Endothelial cell of umbilical vein (primary cell): ENCODE measurements around the gene ZKSCAN1. TPM values are rescaled to one million over a fixed set of nuclear protein-coding genes. Genes with fewer than 3 reads are reported as not detected.
"Not testable (repeated sequence)": the region's sequence is repeated elsewhere in the genome, so short reads cannot be mapped to it uniquely, and the experiment has no call there.

ENCODE experiments used
- BruUV-seq: library from RNA; stranded (reverse); fragments of 400-500 nt; replicated peaks from 2 replicates; lab custom pipeline; 2021; lab: Mats Ljungman, UMichigan
- CTCF ChIA-PET: fragments of 300-600, 350-600 bp; sonication (Branson Sonifier 250); formaldehyde crosslinking; loops from one replicate; lab custom pipeline; 2021; ENCODE audit warnings: antibody characterized with exemption, inconsistent platforms; lab: Charles Lee
- POLR2A ChIA-PET: fragments of 300-600, 350-600 bp; sonication (Branson Sonifier 250); formaldehyde crosslinking; loops from one replicate; lab custom pipeline; 2021; ENCODE audit warnings: antibody characterized with exemption, inconsistent platforms; lab: Charles Lee
- DNase-seq: peaks from one replicate; pipeline ENCODE4 v3.0.0-alpha.2; 2011; ENCODE audit warnings: low read depth, low spot score
- FAIRE-seq: peaks from 2 replicates; lab custom pipeline; 2011; peaks lifted over from hg19 to GRCh38; lab: Jason Lieb, UNC
- H2AFZ ChIP-seq: 2 replicates; pipeline ENCODE4 v1.6.0; 2012; ENCODE audit warnings: low read depth, low read length, control low read depth, inconsistent platforms
- H3K27ac ChIP-seq: 2 replicates; pipeline ENCODE4 v1.5.1; 2011; ENCODE audit warnings: low read depth, mild to moderate bottlenecking, control low read depth, low read length, moderate library complexity; ENCODE audit not compliant: insufficient read depth
- H3K27me3 ChIP-seq, 2 experiments: 2 replicates each; pipeline versions ENCODE4 v1.6.0 to v1.6.1; 2011; ENCODE audit warnings: low read length in 2 of 2, mixed read lengths in 1 of 2; ENCODE audit not compliant: control insufficient read depth in 2 of 2, insufficient read depth in 2 of 2
- H3K36me3 ChIP-seq, 2 experiments: 2 replicates in 1 of 2; 3 replicates in 1 of 2; pipeline ENCODE4 v1.5.1; 2011; ENCODE audit warnings: low read length in 2 of 2, mild to moderate bottlenecking in 1 of 2, moderate library complexity in 1 of 2; ENCODE audit not compliant: control insufficient read depth in 2 of 2, insufficient read depth in 2 of 2; ENCODE audit errors: extremely low read depth in 1 of 2
- H3K4me1 ChIP-seq: 3 replicates; pipeline ENCODE4 v1.5.1; 2011; ENCODE audit warnings: mild to moderate bottlenecking, low read length; ENCODE audit not compliant: control insufficient read depth, insufficient read depth; ENCODE audit errors: extremely low read depth
- H3K4me2 ChIP-seq: 2 replicates; pipeline ENCODE4 v1.6.1; 2011; ENCODE audit warnings: low read length, control low read depth, mixed read lengths; ENCODE audit not compliant: insufficient read depth
- H3K4me3 ChIP-seq, 3 experiments: fragments of 200-600 bp in 1 of 3; sonication (generic), shearing (Covaris generic) in 1 of 3; replicated peaks in 1 of 3; 2 replicates each; pipeline ENCODE4 v1.5.1; 2011 to 2016; ENCODE audit warnings: control low read depth in 3 of 3, low read length in 3 of 3, mild to moderate bottlenecking in 2 of 3, inconsistent platforms in 1 of 3, low read depth in 1 of 3, moderate library complexity in 1 of 3; ENCODE audit not compliant: insufficient read depth in 1 of 3
- H3K79me2 ChIP-seq: 2 replicates; pipeline ENCODE4 v1.6.0; 2012; ENCODE audit warnings: low read length, inconsistent platforms; ENCODE audit not compliant: control insufficient read depth, insufficient read depth
- H3K9ac ChIP-seq: replicated peaks from 2 replicates; pipeline ENCODE3; 2011; ENCODE audit warnings: low read length, control low read depth; ENCODE audit not compliant: insufficient read depth; ENCODE audit errors: extremely low read depth
- H3K9me1 ChIP-seq: replicated peaks from 3 replicates; pipeline ENCODE4 v1.6.0; 2011; ENCODE audit warnings: mild to moderate bottlenecking, low read length; ENCODE audit not compliant: control insufficient read depth, insufficient read depth; ENCODE audit errors: extremely low read depth
- H3K9me3 ChIP-seq: replicated peaks from 2 replicates; pipeline ENCODE4 v1.5.1; 2012; ENCODE audit warnings: low read length, inconsistent platforms; ENCODE audit not compliant: control insufficient read depth, insufficient read depth
- H4K20me1 ChIP-seq: replicated peaks from 2 replicates; pipeline ENCODE3; 2011; ENCODE audit warnings: mild to moderate bottlenecking, low read length; ENCODE audit not compliant: control insufficient read depth, insufficient read depth; ENCODE audit errors: extremely low read depth
- CTCF ChIP-seq, 2 donors: IDR thresholded peaks; 1 replicate in 1 of 2; 2 replicates in 1 of 2; pipeline ENCODE4 v1.5.1; 2011; ENCODE audit warnings: low read length in 2 of 2, mild to moderate bottlenecking in 2 of 2, moderate library complexity in 2 of 2, control low read depth in 1 of 2, inconsistent platforms in 1 of 2, low read depth in 1 of 2; ENCODE audit not compliant: insufficient read depth in 1 of 2; ENCODE audit errors: extremely low read depth in 1 of 2
- EZH2 ChIP-seq: IDR thresholded peaks from 2 replicates; pipeline ENCODE4 v1.6.1; 2012; ENCODE audit warnings: borderline replicate concordance, low read depth, mild to moderate bottlenecking, moderate library complexity, low read length, inconsistent platforms; ENCODE audit not compliant: severe bottlenecking
- FOS ChIP-seq: IDR thresholded peaks from 2 replicates; pipeline ENCODE4 v1.6.1; 2011; ENCODE audit warnings: mild to moderate bottlenecking, low read length, moderate library complexity, borderline replicate concordance; ENCODE audit not compliant: insufficient read depth
- GATA2 ChIP-seq: IDR thresholded peaks from 2 replicates; pipeline ENCODE4 v1.7.0; 2011; ENCODE audit warnings: low read depth, mild to moderate bottlenecking, moderate library complexity, mixed read lengths, low read length; ENCODE audit not compliant: insufficient read length, insufficient read depth
- JUN ChIP-seq: IDR thresholded peaks from 2 replicates; pipeline ENCODE4 v1.6.1; 2011; ENCODE audit warnings: borderline replicate concordance, low read depth; ENCODE audit not compliant: insufficient read length, insufficient read depth
- MAX ChIP-seq: IDR thresholded peaks from 2 replicates; pipeline ENCODE4 v1.6.1; 2011; ENCODE audit not compliant: insufficient read depth, insufficient read length
- MYC ChIP-seq: IDR thresholded peaks from one replicate; pipeline ENCODE4 v1.6.1; 2011; ENCODE audit warnings: mild to moderate bottlenecking, low read depth, low read length
- POLR2A ChIP-seq: IDR thresholded peaks from 2 replicates; pipeline ENCODE4 v1.6.1; 2012; ENCODE audit warnings: low read depth, mild to moderate bottlenecking, control low read depth, low read length
- POLR2AphosphoS5 ChIP-seq: IDR thresholded peaks from 2 replicates; pipeline ENCODE4 v1.6.1; 2012; ENCODE audit warnings: low read depth, mild to moderate bottlenecking, control low read depth, low read length, moderate library complexity; ENCODE audit not compliant: insufficient read depth
- dilution Hi-C: fragments of 300-500 bp; cut with MboI; formaldehyde crosslinking; loops from one replicate; pipeline ENCODE4 v1.15.0; 2019; ENCODE audit warnings: low sequenced_read_pairs; ENCODE audit not compliant: extremely low pct_ligation_motif_present
- intact Hi-C: fragments of 100-400 bp; cut with micrococcal nuclease; formaldehyde crosslinking; loops from one replicate; pipeline ENCODE4 v1.10.0; 2022
- polyA plus RNA-seq, 4 experiments: library from polyadenylated mRNA; depleted of rRNA in 3 of 4; stranded (reverse) in 3 of 4; unstranded in 1 of 4; fragments of >200 nt; gene quantifications; 2 replicates each; pipeline versions ENCODE4 v1.2.1 to v1.2.3, GENCODE V29; 2011 to 2012; ENCODE audit warnings: missing spikeins in 1 of 4
- total RNA-seq: library from RNA; stranded (reverse); gene quantifications from 2 replicates; pipeline ENCODE4 v1.2.3, GENCODE V29; 2021

ZKSCAN1 gene
- total and polyA plus RNA-seq, 2 donors (not counting 3 experiments of a cell fraction or from before 2014, with no cell fraction given) = 12.3 to 57.8 TPM

GRCh38 chr7:99969298-99969697 is 46.1 kb upstream of the ZKSCAN1 start:
- no peak overlapping the region for H3K27ac ChIP-seq
- no peaks in the 10 kb centered on the region for H3K9me3 ChIP-seq
- intact Hi-C loops = no loop called here
- ChIA-PET POLR2A (no interaction called here), CTCF (interaction anchor here (0.6 to 1.4 kb wide), 3 partner anchors 11 to 170 kb away, joined by 3 to 6 read pairs (median 4); no protein-coding TSS in a partner anchor)
- H3K4me1 ChIP-seq = no peaks in the 10 kb centered on the region
- no peaks in the 10 kb centered on the region for H4K20me1 ChIP-seq
- no peak overlapping the region for H3K9ac ChIP-seq
- peaks cover 0 to 2% of the 10 kb centered on the region in 2 experiments for H3K27me3 ChIP-seq
- DNase-seq (no peak), FAIRE-seq (no peak)
- no TSS peak for BruUV-seq
- no peaks in the 10 kb centered on the region for H3K36me3 ChIP-seq
- TF ChIP-seq MAX (no peak), MYC (no peak), FOS (no peak), CTCF (IDR thresholded peaks at IDR 0.05; ENCODE audit: extremely low read depth in 1 of 2, insufficient read depth in 1 of 2, low read depth in 1 of 2, low read length in 2 of 2) (no peak), POLR2AphosphoS5 (no peak), JUN (no peak), GATA2 (no peak), POLR2A (no peak), EZH2 (no peak)
- no peak overlapping the region for H2AFZ ChIP-seq
- no peak overlapping the region for H3K4me2 ChIP-seq
- H3K4me3 ChIP-seq = no peak overlapping the region
- no peaks in the 10 kb centered on the region for H3K9me1 ChIP-seq
- no peaks in the 10 kb centered on the region for H3K79me2 ChIP-seq
- dilution Hi-C loops = no loop called here

- H3K36me3 ChIP-seq, dilution Hi-C loops, intact Hi-C loops, H3K4me1 ChIP-seq, H3K27ac ChIP-seq, POLR2A ChIA-PET, H4K20me1 ChIP-seq, H3K9ac ChIP-seq, H3K79me2 ChIP-seq, H3K27me3 ChIP-seq, DNase-seq, H3K4me3 ChIP-seq, BruUV-seq, H2AFZ ChIP-seq, H3K9me1 ChIP-seq, H3K9me3 ChIP-seq, H3K4me2 ChIP-seq: not testable (repeated sequence)
- peak; percentile 71 for FAIRE-seq
- CTCF ChIA-PET = interaction anchor here (0.6 to 1.4 kb wide), 3 partner anchors 10 to 169 kb away, joined by 3 to 6 read pairs (median 4); no protein-coding TSS in a partner anchor
Measured at GRCh38 chr7:99969813-99970212, 45.6 kb upstream of the ZKSCAN1 start.
